ENCODE measurements around the gene PIEZO2. TPM values are rescaled to one million over a fixed set of nuclear protein-coding genes. Genes with fewer than 3 reads are reported as not detected.

PIEZO2 gene
- polyA plus RNA-seq, 1 experiment: 2.8 TPM

- DNase-seq (ENCODE audit: low read depth, low spot score): no peak
- CTCF ChIA-PET: no interaction called here
Observed at GRCh38 chr18:11074889-11075288, 74.5 kb downstream of the PIEZO2 start.

GRCh38 chr18:11073971-11074370, 75.4 kb downstream of the PIEZO2 start:
- POLR2A ChIA-PET: no interaction called here
- no peaks in the 10 kb centered on the region for H3K9me3 ChIP-seq (ENCODE audit: control insufficient read depth, insufficient read depth, low read length)
- H3K4me3 ChIP-seq (ENCODE audit: low read depth, low read length): no peak overlapping the region
- DNase-seq (ENCODE audit: low read depth, low spot score): no peak
- CTCF ChIA-PET: interaction anchor here (1.3 kb wide), 1 partner anchor 236 kb away, joined by 4 read pairs; no protein-coding TSS in a partner anchor
- H3K27me3 ChIP-seq (ENCODE audit: control insufficient read depth, insufficient read depth, low read length): peaks cover 2% of the 10 kb centered on the region
- no peak overlapping the region for H3K27ac ChIP-seq (ENCODE audit: low read depth, low read length)
- TF ChIP-seq CTCF (IDR thresholded peaks at IDR 0.05; ENCODE audit: low read depth, low read length): no peak

More at GRCh38 chr18:11074889-11075288, 74.5 kb downstream of the PIEZO2 start:
- H3K9me3 ChIP-seq (ENCODE audit: control insufficient read depth, insufficient read depth, low read length): no peaks in the 10 kb centered on the region
- TF ChIP-seq CTCF (IDR thresholded peaks at IDR 0.05; ENCODE audit: low read depth, low read length): no peak
- H3K4me3 ChIP-seq (ENCODE audit: low read depth, low read length): no peak overlapping the region
- POLR2A ChIA-PET: no interaction called here
- H3K27me3 ChIP-seq (ENCODE audit: control insufficient read depth, insufficient read depth, low read length): peaks cover 2% of the 10 kb centered on the region
- H3K27ac ChIP-seq (ENCODE audit: low read depth, low read length): no peak overlapping the region

GRCh38 chr18:11072632-11073031, 76.7 kb downstream of the PIEZO2 start:
- Histone ChIP-seq H3K27me3 (ENCODE audit: control insufficient read depth, insufficient read depth, low read length) (peaks cover 2% of the 10 kb centered on the region), H3K9me3 (ENCODE audit: control insufficient read depth, insufficient read depth, low read length) (no peaks in the 10 kb centered on the region), H3K27ac (ENCODE audit: low read depth, low read length) (no peak overlapping the region), H3K4me3 (ENCODE audit: low read depth, low read length) (no peak overlapping the region)
- ChIA-PET POLR2A (no interaction called here), CTCF (interaction anchor here (2.5 kb wide), 1 partner anchor 32 kb away, joined by 12 read pairs; no protein-coding TSS in a partner anchor)
- TF ChIP-seq CTCF (IDR thresholded peaks at IDR 0.05; ENCODE audit: low read depth, low read length): no peak
- no peak for DNase-seq (ENCODE audit: low read depth, low spot score)

DNA sequence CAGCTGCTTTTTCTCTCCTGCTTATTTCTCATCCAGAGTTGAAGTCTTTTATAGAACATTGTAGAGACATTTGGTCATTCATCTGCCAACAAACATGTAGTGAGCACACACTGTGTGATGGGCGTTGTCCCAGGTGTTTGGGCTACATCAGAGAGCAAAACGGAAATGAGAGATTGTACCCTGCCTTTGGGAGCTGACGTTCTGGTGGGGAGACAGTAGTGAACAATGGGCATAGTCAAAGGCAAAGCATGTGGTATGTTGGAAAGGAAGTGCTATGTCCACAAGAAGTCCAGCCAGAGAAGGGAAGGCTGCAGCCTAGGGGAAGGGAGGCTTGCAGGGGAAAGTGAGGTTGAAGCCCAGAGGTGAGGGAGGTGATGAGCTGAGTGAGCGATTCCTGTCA, 78.1 kb downstream of the PIEZO2 start:
- Histone ChIP-seq H3K9me3 (ENCODE audit: control insufficient read depth, insufficient read depth, low read length) (no peaks in the 10 kb centered on the region), H3K4me3 (ENCODE audit: low read depth, low read length) (no peak overlapping the region), H3K27me3 (ENCODE audit: control insufficient read depth, insufficient read depth, low read length) (peaks cover 2% of the 10 kb centered on the region), H3K27ac (ENCODE audit: low read depth, low read length) (no peak overlapping the region)
- ChIA-PET POLR2A (interaction anchor here (0.6 kb wide), 1 partner anchor 20 kb away, joined by 3 read pairs; no protein-coding TSS in a partner anchor), CTCF (interaction anchor here (2.5 kb wide), 1 partner anchor 31 kb away, joined by 12 read pairs; no protein-coding TSS in a partner anchor)
- DNase-seq (ENCODE audit: low read depth, low spot score): no peak
- TF ChIP-seq CTCF (IDR thresholded peaks at IDR 0.05; ENCODE audit: low read depth, low read length): no peak

GRCh38 chr18:11070593-11070992, 78.8 kb downstream of the PIEZO2 start:
- Histone ChIP-seq H3K4me3 (ENCODE audit: low read depth, low read length) (no peak overlapping the region), H3K27ac (ENCODE audit: low read depth, low read length) (no peak overlapping the region), H3K27me3 (ENCODE audit: control insufficient read depth, insufficient read depth, low read length) (no peaks in the 10 kb centered on the region), H3K9me3 (ENCODE audit: control insufficient read depth, insufficient read depth, low read length) (no peaks in the 10 kb centered on the region)
- ChIA-PET POLR2A (no interaction called here), CTCF (interaction anchor here (2.5 kb wide), 1 partner anchor 30 kb away, joined by 12 read pairs; no protein-coding TSS in a partner anchor)
- DNase-seq (ENCODE audit: low read depth, low spot score): no peak
- TF ChIP-seq CTCF (IDR thresholded peaks at IDR 0.05; ENCODE audit: low read depth, low read length): no peak
